GM23338 (cell line): ENCODE measurements around the gene PSMB3. TPM values are rescaled to one million over a fixed set of nuclear protein-coding genes. Genes with fewer than 3 reads are reported as not detected.

Source experiments
- ATAC-seq: fragments of 200-7000 bp; cut with Tn5 transposase; 3 replicates; pipeline ENCODE4 v1.9.1; 2020
- DNase-seq: peaks from one replicate; pipeline ENCODE4 v3.0.0-alpha.2; 2015; ENCODE audit warnings: low spot score
- H2AFZ ChIP-seq: fragments of 200-600 bp; sonication (generic); 2 replicates; pipeline ENCODE4 v1.8.0; 2016; ENCODE audit warnings: antibody characterized with exemption, mild to moderate bottlenecking, moderate library complexity
- H3F3A ChIP-seq: fragments of 200-600 bp; sonication (generic); replicated peaks from 2 replicates; pipeline ENCODE4 v1.8.0; 2017; ENCODE audit warnings: antibody characterized with exemption, mixed run types, low read depth
- H3K27ac ChIP-seq: fragments of 200-600 bp; sonication (generic); 2 replicates; pipeline ENCODE4 v1.6.1; 2016; ENCODE audit warnings: low read depth
- H3K27me3 ChIP-seq: fragments of 200-600 bp; sonication (generic); 2 replicates; pipeline ENCODE4 v1.8.0; 2016; ENCODE audit warnings: mild to moderate bottlenecking, mixed run types, moderate library complexity; ENCODE audit not compliant: insufficient read depth
- H3K36me3 ChIP-seq: fragments of 200-600 bp; sonication (generic); 2 replicates; pipeline ENCODE4 v1.8.0; 2016; ENCODE audit warnings: mild to moderate bottlenecking; ENCODE audit not compliant: insufficient read depth
- H3K4me1 ChIP-seq: fragments of 200-600 bp; sonication (generic); 2 replicates; pipeline ENCODE4 v1.8.0; 2016; ENCODE audit warnings: mild to moderate bottlenecking, moderate library complexity; ENCODE audit not compliant: insufficient read depth
- H3K4me2 ChIP-seq: fragments of 200-600 bp; sonication (generic); 2 replicates; pipeline ENCODE4 v1.7.1; 2017; ENCODE audit warnings: mixed run types
- H3K4me3 ChIP-seq: fragments of 200-600 bp; sonication (generic); 2 replicates; pipeline ENCODE4 v1.6.1; 2016; ENCODE audit warnings: mixed run types
- H3K79me2 ChIP-seq: fragments of 200-600 bp; sonication (generic); replicated peaks from 2 replicates; pipeline ENCODE4 v1.8.0; 2017; ENCODE audit warnings: mild to moderate bottlenecking; ENCODE audit not compliant: insufficient read depth
- H3K9me2 ChIP-seq: fragments of 200-600 bp; sonication (generic); 2 replicates; pipeline ENCODE4 v1.8.0; 2017; ENCODE audit not compliant: insufficient read depth
- H4K20me1 ChIP-seq: fragments of 200-600 bp; sonication (generic); replicated peaks from 2 replicates; pipeline ENCODE4 v1.8.0; 2017; ENCODE audit warnings: mild to moderate bottlenecking; ENCODE audit not compliant: insufficient read depth
- H3K27ac Mint-ChIP-seq: 2 replicates; pipeline ENCODE4 v1.8.0; 2020; ENCODE audit warnings: inconsistent platforms, mild to moderate bottlenecking, moderate library complexity, mixed read lengths
- H3K27me3 Mint-ChIP-seq: 3 replicates; pipeline ENCODE4 v1.8.0; 2022; ENCODE audit warnings: low read depth, mild to moderate bottlenecking, moderate library complexity, mixed read lengths, inconsistent platforms; ENCODE audit not compliant: insufficient read depth, poor library complexity
- H3K36me3 Mint-ChIP-seq: 3 replicates; pipeline ENCODE4 v1.8.0; 2021; ENCODE audit warnings: low read depth, mild to moderate bottlenecking, inconsistent platforms, moderate library complexity, mixed read lengths
- H3K4me1 Mint-ChIP-seq: 3 replicates; pipeline ENCODE4 v1.8.0; 2020; ENCODE audit warnings: mild to moderate bottlenecking, inconsistent platforms, mixed read lengths
- H3K4me3 Mint-ChIP-seq: 3 replicates; pipeline ENCODE4 v1.8.0; 2021; ENCODE audit warnings: moderate library complexity, mild to moderate bottlenecking, inconsistent platforms, mixed read lengths
- H3K9me3 Mint-ChIP-seq: 3 replicates; pipeline ENCODE4 v1.8.0; 2020; ENCODE audit warnings: moderate library complexity, mild to moderate bottlenecking, inconsistent platforms, mixed read lengths
- CREB1 ChIP-seq: fragments of 250-450 bp; sonication (Bioruptor Pico); IDR thresholded peaks from 2 replicates; pipeline ENCODE4 v1.5.0; 2020; ENCODE audit warnings: low read depth, mild to moderate bottlenecking, moderate library complexity
- CTCF ChIP-seq, 2 experiments: fragments of 200-600 bp in 1 of 2; sonication (generic) in 1 of 2; conservative IDR thresholded peaks; 2 replicates each; pipeline versions ENCODE4 v1.5.1 to v1.6.1; 2016 to 2017; ENCODE audit warnings: antibody characterized with exemption in 2 of 2, low read depth in 2 of 2, mild to moderate bottlenecking in 2 of 2, moderate library complexity in 1 of 2
- ETS1 ChIP-seq: IDR thresholded peaks from 2 replicates; pipeline ENCODE4 v1.6.1; 2016; ENCODE audit warnings: antibody characterized with exemption
- EZH2 ChIP-seq: fragments of 200-600 bp; sonication (generic); IDR thresholded peaks from one replicate; pipeline ENCODE4 v1.8.0; 2017; ENCODE audit warnings: antibody characterized with exemption, mild to moderate bottlenecking, low read depth; ENCODE audit not compliant: unreplicated experiment
- EZH2phosphoT487 ChIP-seq: fragments of 200-600 bp; sonication (generic); IDR thresholded peaks from one replicate; pipeline ENCODE4 v1.8.1; 2018; ENCODE audit warnings: antibody characterized with exemption; ENCODE audit not compliant: unreplicated experiment
- JUNB ChIP-seq: IDR thresholded peaks from one replicate; pipeline ENCODE4 v1.6.1; 2016; ENCODE audit warnings: antibody characterized with exemption; ENCODE audit not compliant: unreplicated experiment
- NANOG ChIP-seq: IDR thresholded peaks from 2 replicates; pipeline ENCODE4 v1.6.1; 2016; ENCODE audit warnings: antibody characterized with exemption, borderline replicate concordance
- POLR2AphosphoS5 ChIP-seq: IDR thresholded peaks from 2 replicates; pipeline ENCODE4 v1.6.1; 2016; ENCODE audit warnings: antibody characterized with exemption, low read depth
- REST ChIP-seq: IDR thresholded peaks from one replicate; pipeline ENCODE4 v1.6.1; 2018; ENCODE audit warnings: antibody characterized with exemption; ENCODE audit not compliant: unreplicated experiment
- STAT1 ChIP-seq: IDR thresholded peaks from one replicate; pipeline ENCODE4 v1.6.1; 2016; ENCODE audit warnings: antibody characterized with exemption; ENCODE audit not compliant: unreplicated experiment
- ZNF114 ChIP-seq: fragments of 250-450 bp; sonication (Bioruptor Pico); IDR thresholded peaks from 2 replicates; pipeline ENCODE4 v1.5.0; 2020; ENCODE audit warnings: mild to moderate bottlenecking, moderate library complexity
- ZNF331 ChIP-seq: fragments of 250-450 bp; sonication (Bioruptor Pico); IDR thresholded peaks from 2 replicates; pipeline ENCODE4 v1.5.0; 2020; ENCODE audit warnings: low read depth, mild to moderate bottlenecking, moderate library complexity
- ZNF462 ChIP-seq: fragments of 250-450 bp; sonication (Bioruptor Pico); IDR thresholded peaks from 2 replicates; pipeline ENCODE4 v1.5.0; 2020; ENCODE audit warnings: mild to moderate bottlenecking, moderate library complexity
- polyA plus RNA-seq: library from polyadenylated mRNA; unstranded; fragments of >200 nt; fragmentation: Nextera tagmentation; extraction: Ambion mirVana; gene quantifications from 2 replicates; pipeline ENCODE4 v1.2.1, GENCODE V29; 2016
- total RNA-seq: library from RNA; depleted of rRNA; stranded (reverse); fragments of >200 nt; shearing (Covaris generic); gene quantifications from 2 replicates; pipeline ENCODE4 v1.2.3, GENCODE V29; 2014

The PSMB3 gene
- total and polyA plus RNA-seq, 2 experiments from 2014 or later = 250 to 523 TPM

GRCh38 chr17:38762231-38762630 lies 9.7 kb downstream of the PSMB3 start:
- no peak overlapping the region for H3K4me3 Mint-ChIP-seq
- TF ChIP-seq ETS1 (no peak), ZNF114 (CRISPR knock-in tag) (no peak), CTCF (conservative IDR thresholded peaks at IDR 0.05; ENCODE audit: low read depth in 2 of 2) (no peak), STAT1 (no peak), ZNF462 (CRISPR knock-in tag) (no peak), POLR2AphosphoS5 (no peak), NANOG (no peak), ZNF331 (CRISPR knock-in tag) (no peak), EZH2 (no peak), CREB1 (CRISPR knock-in tag) (no peak), JUNB (no peak), EZH2phosphoT487 (no peak), REST (no peak)

More at GRCh38 chr17:38762231-38762630, 9.7 kb downstream of the PSMB3 start:
- Histone ChIP-seq H3K4me3 (no peak overlapping the region), H3F3A (peaks cover 13% of the 10 kb centered on the region; the same call in 1 of the 2 replicates), H3K4me1 (no peaks in the 10 kb centered on the region), H3K9me2 (no peaks in the 10 kb centered on the region), H3K27me3 (no peaks in the 10 kb centered on the region), H2AFZ (no peak overlapping the region), H3K4me2 (no peak overlapping the region), H3K79me2 (no peaks in the 10 kb centered on the region; the same call in 1 of the 2 replicates), H4K20me1 (peaks cover 16% of the 10 kb centered on the region), H3K27ac (no peak overlapping the region), H3K36me3 (peaks cover 36% of the 10 kb centered on the region; the same call in 1 of the 2 replicates)
- peaks cover 74% of the 10 kb centered on the region for H3K36me3 Mint-ChIP-seq
- no peak for ATAC-seq
- H3K9me3 Mint-ChIP-seq = no peaks in the 10 kb centered on the region
- no peak overlapping the region for H3K27ac Mint-ChIP-seq
- H3K4me1 Mint-ChIP-seq = no peaks in the 10 kb centered on the region; the same call in 2 of the 3 replicates
- DNase-seq = no peak
- H3K27me3 Mint-ChIP-seq = peaks cover 3% of the 10 kb centered on the region
